ENCODE results near the gene CREB5. TPM values are rescaled to one million over a fixed set of nuclear protein-coding genes. Genes with fewer than 3 reads are reported as not detected.

Gene CREB5
- total and polyA plus RNA-seq, 2 experiments from 2014 or later: 2.4 to 4.4 TPM

DNA sequence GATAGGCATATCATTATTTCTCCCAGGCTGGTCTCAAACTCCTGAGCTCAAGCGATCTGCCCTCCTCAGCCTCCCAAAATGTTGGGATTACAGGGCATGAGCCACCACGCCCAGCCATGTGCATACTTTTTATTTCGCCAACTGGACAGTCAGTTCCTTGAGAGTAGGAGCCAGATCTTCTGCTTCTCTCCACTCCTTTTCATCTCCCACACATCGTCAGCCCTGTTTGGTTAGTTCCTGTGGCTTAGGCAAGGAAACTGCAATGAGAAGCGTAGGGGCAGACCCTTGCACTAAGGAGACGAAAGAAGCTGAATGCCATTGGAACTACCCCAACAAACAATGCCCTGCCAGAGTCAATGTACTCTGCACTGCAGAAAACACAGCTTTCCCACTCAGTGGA is 367.6 kb downstream of the CREB5 start (continued):
- TF ChIP-seq EZH2phosphoT487 (IDR thresholded peaks at IDR 0.05; ENCODE audit: unreplicated experiment) (no peak), ZNF114 (CRISPR knock-in tag; IDR thresholded peaks at IDR 0.05) (no peak), CTCF (conservative IDR thresholded peaks at IDR 0.05; ENCODE audit: low read depth in 2 of 2) (no peak)

DNA sequence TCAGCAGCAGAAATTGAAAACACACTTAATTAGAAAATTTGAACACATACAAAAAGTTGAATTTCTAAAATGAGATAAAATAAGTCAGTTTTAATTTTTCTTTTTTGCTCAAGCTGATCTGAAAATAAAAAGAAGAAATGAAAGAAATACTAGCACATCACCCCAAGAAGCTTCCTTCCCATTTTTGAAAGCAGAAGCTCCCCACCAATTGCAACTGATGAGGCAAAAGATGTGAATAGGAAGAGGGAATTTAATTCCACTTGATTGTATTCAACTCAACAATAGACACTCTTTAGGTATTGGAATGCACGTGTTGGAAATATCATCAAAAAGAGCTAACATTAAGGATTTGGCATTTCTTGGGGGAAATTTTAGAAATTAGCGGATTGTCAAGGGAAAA is 370.0 kb downstream of the CREB5 start:
- ATAC-seq (no peak), DNase-seq (ENCODE audit: low spot score) (no peak)
- Histone ChIP-seq H3K4me1 (ENCODE audit: insufficient read depth) (no peaks in the 10 kb centered on the region), H3F3A (replicated peaks; ENCODE audit: low read depth) (no peaks in the 10 kb centered on the region), H3K4me2 (no peak overlapping the region), H3K27ac (ENCODE audit: low read depth) (no peak overlapping the region), H3K9me2 (ENCODE audit: insufficient read depth) (no peaks in the 10 kb centered on the region), H4K20me1 (replicated peaks; ENCODE audit: insufficient read depth) (no peaks in the 10 kb centered on the region), H3K27me3 (ENCODE audit: insufficient read depth) (no peaks in the 10 kb centered on the region), H3K4me3 (no peak overlapping the region), H3K79me2 (replicated peaks; ENCODE audit: insufficient read depth) (no peaks in the 10 kb centered on the region), H3K36me3 (ENCODE audit: insufficient read depth) (no peaks in the 10 kb centered on the region), H2AFZ (no peak overlapping the region)
- Mint-ChIP-seq H3K4me1 (no peaks in the 10 kb centered on the region; the same call in 2 of the 3 replicates), H3K27ac (no peak overlapping the region), H3K36me3 (ENCODE audit: low read depth) (no peaks in the 10 kb centered on the region), H3K9me3 (no peaks in the 10 kb centered on the region), H3K4me3 (no peak overlapping the region), H3K27me3 (ENCODE audit: insufficient read depth, low read depth, poor library complexity) (peaks cover 4% of the 10 kb centered on the region)
- TF ChIP-seq EZH2 (IDR thresholded peaks at IDR 0.05; ENCODE audit: low read depth, unreplicated experiment) (no peak), REST (IDR thresholded peaks at IDR 0.05; ENCODE audit: unreplicated experiment) (no peak), EZH2phosphoT487 (IDR thresholded peaks at IDR 0.05; ENCODE audit: unreplicated experiment) (no peak), POLR2AphosphoS5 (IDR thresholded peaks at IDR 0.05; ENCODE audit: low read depth) (no peak), JUNB (IDR thresholded peaks at IDR 0.05; ENCODE audit: unreplicated experiment) (no peak), NANOG (IDR thresholded peaks at IDR 0.05; ENCODE audit: borderline replicate concordance) (no peak), ETS1 (IDR thresholded peaks at IDR 0.05) (no peak), ZNF114 (CRISPR knock-in tag; IDR thresholded peaks at IDR 0.05) (no peak), STAT1 (IDR thresholded peaks at IDR 0.05; ENCODE audit: unreplicated experiment) (no peak), ZNF331 (CRISPR knock-in tag; IDR thresholded peaks at IDR 0.05; ENCODE audit: low read depth) (no peak), CTCF (conservative IDR thresholded peaks at IDR 0.05; ENCODE audit: low read depth in 2 of 2) (no peak), CREB1 (CRISPR knock-in tag; IDR thresholded peaks at IDR 0.05; ENCODE audit: low read depth) (no peak)
